PC-9 (cell line): ENCODE measurements around the gene MAP4. TPM values are rescaled to one million over a fixed set of nuclear protein-coding genes. Genes with fewer than 3 reads are reported as not detected.

Experiments used
- Bru-seq: library from RNA; stranded (reverse); fragments of 400-500 nt; gene quantifications from one replicate; lab custom pipeline; 2021; lab: Mats Ljungman, UMichigan
- BruChase-seq, 2 experiments: library from RNA; stranded (reverse); fragments of 400-500 nt; gene quantifications; one replicate each; lab custom pipeline; 2021; lab: Mats Ljungman, UMichigan
- BruUV-seq: library from RNA; stranded (reverse); fragments of 400-500 nt; replicated peaks from 2 replicates; lab custom pipeline; 2021; lab: Mats Ljungman, UMichigan
- CTCF ChIA-PET: fragments of 300-600 bp; sonication (Branson Sonifier 250); formaldehyde crosslinking; loops from one replicate; lab custom pipeline; 2022; ENCODE audit warnings: antibody characterized with exemption; lab: Charles Lee
- POLR2A ChIA-PET: fragments of 300-600 bp; sonication (Branson Sonifier 250); formaldehyde crosslinking; loops from one replicate; lab custom pipeline; 2022; ENCODE audit warnings: antibody characterized with exemption; ENCODE audit not compliant: unreplicated experiment; lab: Charles Lee
- DNase-seq, 2 experiments: peaks; one replicate each; pipeline versions ENCODE4 v3.0.0 to v3.0.0-alpha.2; 2015 to 2022; ENCODE audit warnings: mixed read lengths in 1 of 2
- H2AFZ ChIP-seq: fragments of 200-600 bp; sonication (generic); 2 replicates; pipeline ENCODE4 v1.8.1; 2017; ENCODE audit warnings: antibody characterized with exemption
- H3F3A ChIP-seq: fragments of 200-600 bp; sonication (generic); 2 replicates; pipeline ENCODE4 v1.8.1; 2017; ENCODE audit warnings: antibody characterized with exemption, mild to moderate bottlenecking, low read depth; ENCODE audit not compliant: insufficient read depth
- H3K27ac ChIP-seq: fragments of 200-600 bp; sonication (generic); 2 replicates; pipeline ENCODE4 v1.6.1; 2016; ENCODE audit warnings: mixed run types
- H3K27me3 ChIP-seq: fragments of 200-600 bp; sonication (generic); 2 replicates; pipeline ENCODE4 v1.6.1; 2016; ENCODE audit warnings: low read depth, mixed run types; ENCODE audit not compliant: insufficient read depth
- H3K36me3 ChIP-seq: fragments of 200-600 bp; sonication (generic); 2 replicates; pipeline ENCODE4 v1.6.1; 2016; ENCODE audit warnings: low read depth, mixed run types
- H3K4me1 ChIP-seq: fragments of 200-600 bp; sonication (generic); replicated peaks from 2 replicates; pipeline ENCODE4 v1.6.1; 2016; ENCODE audit warnings: mixed run types; ENCODE audit not compliant: insufficient read depth
- H3K4me2 ChIP-seq: fragments of 200-600 bp; sonication (generic); 2 replicates; pipeline ENCODE4 v1.6.1; 2017; ENCODE audit warnings: mixed run types
- H3K4me3 ChIP-seq: fragments of 200-600 bp; sonication (generic); 2 replicates; pipeline ENCODE4 v1.6.1; 2016; ENCODE audit warnings: mixed run types
- H3K79me2 ChIP-seq: fragments of 200-600 bp; sonication (generic); 2 replicates; pipeline ENCODE4 v1.6.1; 2017; ENCODE audit warnings: low read depth, mixed run types
- H3K9me2 ChIP-seq: fragments of 200-600 bp; sonication (generic); 2 replicates; pipeline ENCODE4 v1.8.1; 2017; ENCODE audit warnings: mild to moderate bottlenecking; ENCODE audit not compliant: insufficient read depth
- H3K9me3 ChIP-seq: fragments of 200-600 bp; sonication (generic); 2 replicates; pipeline ENCODE4 v1.8.1; 2016; ENCODE audit warnings: low read depth; ENCODE audit not compliant: insufficient read depth
- H4K20me1 ChIP-seq: fragments of 200-600 bp; sonication (generic); 2 replicates; pipeline ENCODE4 v1.8.1; 2017; ENCODE audit not compliant: insufficient read depth
- EZH2 ChIP-seq: fragments of 200-600 bp; sonication (generic); IDR thresholded peaks from 2 replicates; pipeline ENCODE4 v1.8.0; 2017; ENCODE audit warnings: antibody characterized with exemption, low read depth
- intact Hi-C: fragments of 100-400 bp; cut with micrococcal nuclease; formaldehyde crosslinking; loops from one replicate; pipeline ENCODE4 v1.10.0; 2022; ENCODE audit not compliant: unreplicated experiment
- long read RNA-seq: library from polyadenylated mRNA; stranded (forward); transcript quantifications from one replicate; pipeline ENCODE4 v2.0.0, GENCODE V29; 2022
- total RNA-seq: library from RNA; stranded (reverse); gene quantifications from 2 replicates; pipeline ENCODE4 v1.2.3, GENCODE V29; 2021
- TF ChIP-seq, protein P1 (sequence below): fragments of 200-600 bp; sonication (generic); conservative IDR thresholded peaks from 2 replicates; pipeline ENCODE4 v1.6.1; 2017; ENCODE audit warnings: mixed run types, antibody characterized with exemption, mild to moderate bottlenecking, moderate library complexity

Gene MAP4, protein sequence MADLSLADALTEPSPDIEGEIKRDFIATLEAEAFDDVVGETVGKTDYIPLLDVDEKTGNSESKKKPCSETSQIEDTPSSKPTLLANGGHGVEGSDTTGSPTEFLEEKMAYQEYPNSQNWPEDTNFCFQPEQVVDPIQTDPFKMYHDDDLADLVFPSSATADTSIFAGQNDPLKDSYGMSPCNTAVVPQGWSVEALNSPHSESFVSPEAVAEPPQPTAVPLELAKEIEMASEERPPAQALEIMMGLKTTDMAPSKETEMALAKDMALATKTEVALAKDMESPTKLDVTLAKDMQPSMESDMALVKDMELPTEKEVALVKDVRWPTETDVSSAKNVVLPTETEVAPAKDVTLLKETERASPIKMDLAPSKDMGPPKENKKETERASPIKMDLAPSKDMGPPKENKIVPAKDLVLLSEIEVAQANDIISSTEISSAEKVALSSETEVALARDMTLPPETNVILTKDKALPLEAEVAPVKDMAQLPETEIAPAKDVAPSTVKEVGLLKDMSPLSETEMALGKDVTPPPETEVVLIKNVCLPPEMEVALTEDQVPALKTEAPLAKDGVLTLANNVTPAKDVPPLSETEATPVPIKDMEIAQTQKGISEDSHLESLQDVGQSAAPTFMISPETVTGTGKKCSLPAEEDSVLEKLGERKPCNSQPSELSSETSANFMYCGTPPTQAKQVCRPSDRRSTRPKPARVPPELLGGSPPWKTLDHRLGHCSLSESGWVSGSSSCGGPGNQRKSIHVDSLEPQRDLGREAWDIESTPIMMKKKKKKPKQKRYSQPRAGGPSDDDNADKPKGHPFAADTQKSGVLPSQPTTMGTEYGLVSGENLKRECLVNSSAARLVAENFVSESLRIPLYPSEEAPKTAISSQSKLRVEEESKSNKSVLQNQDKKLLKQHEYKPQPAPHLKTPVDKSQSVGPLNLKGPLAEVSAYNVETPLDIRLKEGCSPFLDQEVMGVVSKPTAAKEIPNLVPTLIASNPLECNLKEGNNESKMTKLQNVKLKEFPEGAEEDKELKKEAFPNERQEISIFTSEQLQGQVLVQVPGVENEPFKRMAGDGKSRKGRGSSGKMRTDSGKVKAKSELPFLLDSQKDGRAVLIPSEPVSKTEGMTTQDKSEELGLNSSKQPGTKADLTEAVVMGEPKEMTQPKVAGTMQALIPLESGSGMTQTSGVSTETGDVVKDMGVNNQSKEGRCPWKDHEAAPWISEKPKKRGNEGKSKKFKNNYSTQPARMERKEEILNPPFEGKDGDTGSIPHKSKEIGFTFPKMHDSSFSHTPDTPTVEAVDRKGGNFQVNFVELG (N-terminal part only)
- total RNA-seq: 157 and 187 TPM in 2 replicates
- percentile 88 among the genes with signal in this experiment for Bru-seq, nascent RNA
- BruChase-seq, experiment 1, labeled RNA remaining after a 2-hour chase: percentile 82 among the genes with signal in this experiment
- BruChase-seq, experiment 2, labeled RNA remaining after a 6-hour chase: percentile 80 among the genes with signal in this experiment
- long read RNA-seq, full-length matches to known transcripts: 3 of 429 reads
- long read RNA-seq, partial matches to known transcripts: 231 of 429 reads
- long read RNA-seq, other reads (novel, unspliced or antisense): 195 of 429 reads

DNA sequence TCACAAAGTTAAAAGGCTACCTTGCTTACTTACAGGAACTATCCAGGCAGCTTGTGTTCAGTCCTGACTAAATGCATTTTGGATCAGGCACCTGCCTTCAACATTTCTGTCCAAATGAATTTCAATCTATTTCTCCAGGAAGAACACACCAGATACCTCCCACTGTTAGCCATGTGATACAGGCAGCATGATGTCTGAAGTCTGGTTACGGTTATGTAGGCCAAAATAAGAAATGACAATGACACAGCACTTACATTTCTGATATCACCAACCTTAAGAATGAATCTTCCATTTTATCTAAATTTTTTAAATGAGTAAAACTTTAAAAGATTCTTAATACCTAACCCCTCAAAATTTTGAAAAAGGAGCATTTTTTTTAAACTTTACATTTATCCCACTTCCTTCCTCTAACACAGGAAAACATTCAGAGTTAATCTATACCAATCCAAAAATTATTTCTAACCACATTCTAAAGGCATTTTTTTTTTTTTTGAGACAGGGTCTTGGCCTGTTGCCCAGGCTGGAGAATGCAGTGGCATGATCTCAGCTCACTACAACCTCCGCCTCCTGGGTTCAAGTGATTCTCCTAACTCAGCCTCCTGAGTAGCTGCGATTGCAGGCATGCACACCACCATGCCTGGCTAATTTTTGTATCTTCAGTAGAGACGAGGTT, at the start of gene MAP4:
TSS of gene MAP4 (minus strand) at position 116 of the 673 bp plus-strand sequence. CDS start 17,556 bp downstream, outside the sequence.
- H3K4me1 ChIP-seq: peaks cover 37% of the 10 kb centered on the region
- BruUV-seq: no TSS peak
- no peak within 1 kb of the TSS for H2AFZ ChIP-seq
- peak in 1 of 2 experiments; percentile 11 for DNase-seq
- no peaks in the 10 kb centered on the region for H3K27me3 ChIP-seq
- H3K36me3 ChIP-seq: no peaks in the 10 kb centered on the region
- peaks cover 41% of the 10 kb centered on the region; the same call in 1 of the 2 replicates for H3F3A ChIP-seq
- H3K4me3 ChIP-seq: no peak within 1 kb of the TSS
- no peak within 1 kb of the TSS for H3K4me2 ChIP-seq
- H3K9me3 ChIP-seq: no peaks in the 10 kb centered on the region
- ChIA-PET POLR2A (no interaction called here), CTCF (no interaction called here)
- H3K27ac ChIP-seq: 0 out of 2 replicates have a peak within 1 kb of the TSS, but pooled peaks have one; percentile 18
- peaks cover 48% of the 10 kb centered on the region for H3K79me2 ChIP-seq
- TF ChIP-seq, protein P1, sequence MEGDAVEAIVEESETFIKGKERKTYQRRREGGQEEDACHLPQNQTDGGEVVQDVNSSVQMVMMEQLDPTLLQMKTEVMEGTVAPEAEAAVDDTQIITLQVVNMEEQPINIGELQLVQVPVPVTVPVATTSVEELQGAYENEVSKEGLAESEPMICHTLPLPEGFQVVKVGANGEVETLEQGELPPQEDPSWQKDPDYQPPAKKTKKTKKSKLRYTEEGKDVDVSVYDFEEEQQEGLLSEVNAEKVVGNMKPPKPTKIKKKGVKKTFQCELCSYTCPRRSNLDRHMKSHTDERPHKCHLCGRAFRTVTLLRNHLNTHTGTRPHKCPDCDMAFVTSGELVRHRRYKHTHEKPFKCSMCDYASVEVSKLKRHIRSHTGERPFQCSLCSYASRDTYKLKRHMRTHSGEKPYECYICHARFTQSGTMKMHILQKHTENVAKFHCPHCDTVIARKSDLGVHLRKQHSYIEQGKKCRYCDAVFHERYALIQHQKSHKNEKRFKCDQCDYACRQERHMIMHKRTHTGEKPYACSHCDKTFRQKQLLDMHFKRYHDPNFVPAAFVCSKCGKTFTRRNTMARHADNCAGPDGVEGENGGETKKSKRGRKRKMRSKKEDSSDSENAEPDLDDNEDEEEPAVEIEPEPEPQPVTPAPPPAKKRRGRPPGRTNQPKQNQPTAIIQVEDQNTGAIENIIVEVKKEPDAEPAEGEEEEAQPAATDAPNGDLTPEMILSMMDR: no peak
- no peak for TF ChIP-seq EZH2
- H3K9me2 ChIP-seq: no peaks in the 10 kb centered on the region
- intact Hi-C loops: loop anchor here (5.0 kb wide), 1 partner anchor 71 kb away; no protein-coding TSS in a partner anchor
- H4K20me1 ChIP-seq: peaks cover 11% of the 10 kb centered on the region; the same call in 1 of the 2 replicates

DNA sequence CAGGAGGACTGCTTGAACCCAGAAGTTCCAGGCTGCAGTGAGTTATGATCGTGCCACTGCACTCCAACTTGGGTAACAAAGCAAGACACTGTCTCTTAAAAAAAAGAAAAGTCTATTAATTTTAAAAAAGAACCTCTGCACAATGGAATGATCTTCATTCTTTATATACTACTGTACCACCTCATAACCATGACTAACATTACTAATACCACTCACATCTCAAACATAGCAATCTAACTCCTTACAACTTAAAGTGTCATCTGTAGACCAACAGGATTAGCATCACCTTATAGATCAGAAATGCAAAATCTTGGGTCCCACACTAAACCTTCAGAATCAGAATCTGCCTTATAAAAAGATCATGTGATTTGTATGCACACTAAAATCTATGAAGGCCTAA, 48.8 kb upstream of the MAP4 start:
- H3K79me2 ChIP-seq: peaks cover 67% of the 10 kb centered on the region
- peaks cover 25% of the 10 kb centered on the region for H3K4me1 ChIP-seq
- no peak overlapping the region for H3K4me3 ChIP-seq
- no peaks in the 10 kb centered on the region for H3K9me2 ChIP-seq
- H3K9me3 ChIP-seq: no peaks in the 10 kb centered on the region
- no peaks in the 10 kb centered on the region for H3K36me3 ChIP-seq
- DNase-seq: no peak
- BruUV-seq: no TSS peak
- H4K20me1 ChIP-seq: peaks cover 23% of the 10 kb centered on the region
- H3K4me2 ChIP-seq: no peak overlapping the region
- ChIA-PET CTCF (no interaction called here), POLR2A (interaction anchor here (0.5 kb wide), 1 partner anchor 1327 kb away, joined by 6 read pairs; no protein-coding TSS in a partner anchor)
- intact Hi-C loops: no loop called here
- H3K27me3 ChIP-seq: no peaks in the 10 kb centered on the region
- TF ChIP-seq, protein P1: no peak
- no peak for TF ChIP-seq EZH2
- H2AFZ ChIP-seq: no peak overlapping the region
- H3K27ac ChIP-seq: no peak overlapping the region
- H3F3A ChIP-seq: peaks cover 14% of the 10 kb centered on the region; the same call in 1 of the 2 replicates
